ENCODE measurements around the gene PPFIBP2. TPM values are rescaled to one million over a fixed set of nuclear protein-coding genes. Genes with fewer than 3 reads are reported as not detected.

The PPFIBP2 gene
- total RNA-seq, 1 donor from 2014 or later, result 65.8 TPM

GRCh38 chr11:7492253-7492652, 21.5 kb upstream of the PPFIBP2 start:
- Mint-ChIP-seq H3K4me1 (peaks cover 16% of the 10 kb centered on the region), H3K27ac (no peak overlapping the region), H3K27me3 (ENCODE audit: low read depth) (no peaks in the 10 kb centered on the region), H3K36me3 (peaks cover 23% of the 10 kb centered on the region), H3K4me3 (no peak overlapping the region), H3K9me3 (no peaks in the 10 kb centered on the region)
- no peak for TF ChIP-seq CTCF (IDR thresholded peaks at IDR 0.05; ENCODE audit: unreplicated experiment)
- DNase-seq (ENCODE audit: low spot score in 2 of 2, unreplicated experiment in 2 of 2), result no peak

GRCh38 chr11:7493670-7494069, 20.1 kb upstream of the PPFIBP2 start:
- Mint-ChIP-seq H3K36me3 (peaks cover 18% of the 10 kb centered on the region), H3K4me1 (peaks cover 12% of the 10 kb centered on the region), H3K4me3 (no peak overlapping the region), H3K27ac (no peak overlapping the region), H3K9me3 (no peaks in the 10 kb centered on the region), H3K27me3 (ENCODE audit: low read depth) (no peaks in the 10 kb centered on the region)
- TF ChIP-seq CTCF (IDR thresholded peaks at IDR 0.05; ENCODE audit: unreplicated experiment), result no peak
- no peak for DNase-seq (ENCODE audit: low spot score in 2 of 2, unreplicated experiment in 2 of 2)

GRCh38 chr11:7494086-7494745, 19.6 kb upstream of the PPFIBP2 start:
- H3K4me1 Mint-ChIP-seq, result peaks cover 14% of the 10 kb centered on the region
- no peak for TF ChIP-seq CTCF (IDR thresholded peaks at IDR 0.05; ENCODE audit: unreplicated experiment)
- no peaks in the 10 kb centered on the region for H3K27me3 Mint-ChIP-seq (ENCODE audit: low read depth)
- no peaks in the 10 kb centered on the region for H3K9me3 Mint-ChIP-seq
- no peak overlapping the region for H3K4me3 Mint-ChIP-seq
- no peak for DNase-seq (ENCODE audit: low spot score in 2 of 2, unreplicated experiment in 2 of 2)
- no peak overlapping the region for H3K27ac Mint-ChIP-seq
- peaks cover 13% of the 10 kb centered on the region for H3K36me3 Mint-ChIP-seq

- no peak for DNase-seq (ENCODE audit: low spot score in 2 of 2, unreplicated experiment in 2 of 2)
- TF ChIP-seq CTCF (IDR thresholded peaks at IDR 0.05; ENCODE audit: unreplicated experiment), result no peak
- Mint-ChIP-seq H3K9me3 (no peaks in the 10 kb centered on the region), H3K4me3 (no peak overlapping the region), H3K27me3 (ENCODE audit: low read depth) (no peaks in the 10 kb centered on the region), H3K27ac (no peak overlapping the region), H3K36me3 (peaks cover 9% of the 10 kb centered on the region), H3K4me1 (peaks cover 16% of the 10 kb centered on the region)
Observed at GRCh38 chr11:7495882-7496551, 17.8 kb upstream of the PPFIBP2 start.

GRCh38 chr11:7498193-7498592, 15.6 kb upstream of the PPFIBP2 start:
- TF ChIP-seq CTCF (IDR thresholded peaks at IDR 0.05; ENCODE audit: unreplicated experiment), result no peak
- H3K9me3 Mint-ChIP-seq, result no peaks in the 10 kb centered on the region
- peaks cover 9% of the 10 kb centered on the region for H3K36me3 Mint-ChIP-seq
- DNase-seq (ENCODE audit: low spot score in 2 of 2, unreplicated experiment in 2 of 2), result no peak
- H3K4me1 Mint-ChIP-seq, result peaks cover 14% of the 10 kb centered on the region
- H3K4me3 Mint-ChIP-seq, result no peak overlapping the region
- no peaks in the 10 kb centered on the region for H3K27me3 Mint-ChIP-seq (ENCODE audit: low read depth)
- H3K27ac Mint-ChIP-seq, result no peak overlapping the region
